ENCODE results near the gene ITGA11.

The ITGA11 gene

GRCh38 chr15:68466876-68467275 is 34.9 kb upstream of the ITGA11 start:
- no peak for TF ChIP-seq JUND (IDR thresholded peaks at IDR 0.05; ENCODE audit: low read depth)
- in situ Hi-C loops (cut with HindIII; ENCODE audit: low pct_unique_long_range_greater_than_20kb, low sequenced_read_pairs), result no loop called here
- DNase-seq (ENCODE audit: low read depth in 1 of 2, low spot score in 1 of 2), result no peak

- no peak for TF ChIP-seq JUND (IDR thresholded peaks at IDR 0.05; ENCODE audit: low read depth)
- DNase-seq (ENCODE audit: low read depth in 1 of 2, low spot score in 1 of 2), result no peak
- in situ Hi-C loops (cut with HindIII; ENCODE audit: low pct_unique_long_range_greater_than_20kb, low sequenced_read_pairs), result no loop called here
These were observed 34.0 kb upstream of the ITGA11 start for GRCh38 chr15:68465861-68466560.

GRCh38 chr15:68464448-68465090 is 32.6 kb upstream of the ITGA11 start:
- DNase-seq (ENCODE audit: low read depth in 1 of 2, low spot score in 1 of 2), result no peak
- in situ Hi-C loops (cut with HindIII; ENCODE audit: low pct_unique_long_range_greater_than_20kb, low sequenced_read_pairs), result no loop called here
- no peak for TF ChIP-seq JUND (IDR thresholded peaks at IDR 0.05; ENCODE audit: low read depth)

- TF ChIP-seq JUND (IDR thresholded peaks at IDR 0.05; ENCODE audit: low read depth), result no peak
- DNase-seq (ENCODE audit: low read depth in 1 of 2, low spot score in 1 of 2), result no peak
- in situ Hi-C loops (cut with HindIII; ENCODE audit: low pct_unique_long_range_greater_than_20kb, low sequenced_read_pairs), result no loop called here
These were observed 32.0 kb upstream of the ITGA11 start for GRCh38 chr15:68463996-68464395.

DNA sequence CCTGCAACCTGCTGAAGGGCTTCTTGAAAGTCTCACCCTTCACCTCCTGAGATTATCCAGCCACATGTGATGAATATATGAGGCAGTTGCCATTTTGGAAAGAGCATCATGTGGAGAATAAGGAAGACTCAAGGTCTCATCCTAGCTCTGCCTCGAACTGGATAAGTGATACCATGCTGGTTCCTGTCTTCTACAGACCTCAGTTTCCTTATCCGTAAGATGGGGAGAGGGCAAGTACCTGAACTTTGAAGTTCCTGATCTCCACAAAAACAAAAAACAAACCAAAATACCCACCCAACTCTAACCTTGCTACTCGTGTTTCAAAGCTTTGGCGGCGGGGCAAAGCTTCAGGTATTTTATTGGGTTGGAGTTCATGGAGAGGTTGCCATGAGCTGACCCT is 31.5 kb upstream of the ITGA11 start:
- in situ Hi-C loops (cut with HindIII; ENCODE audit: low pct_unique_long_range_greater_than_20kb, low sequenced_read_pairs), result no loop called here
- no peak for DNase-seq (ENCODE audit: low read depth in 1 of 2, low spot score in 1 of 2)
- TF ChIP-seq JUND (IDR thresholded peaks at IDR 0.05; ENCODE audit: low read depth), result no peak

DNA sequence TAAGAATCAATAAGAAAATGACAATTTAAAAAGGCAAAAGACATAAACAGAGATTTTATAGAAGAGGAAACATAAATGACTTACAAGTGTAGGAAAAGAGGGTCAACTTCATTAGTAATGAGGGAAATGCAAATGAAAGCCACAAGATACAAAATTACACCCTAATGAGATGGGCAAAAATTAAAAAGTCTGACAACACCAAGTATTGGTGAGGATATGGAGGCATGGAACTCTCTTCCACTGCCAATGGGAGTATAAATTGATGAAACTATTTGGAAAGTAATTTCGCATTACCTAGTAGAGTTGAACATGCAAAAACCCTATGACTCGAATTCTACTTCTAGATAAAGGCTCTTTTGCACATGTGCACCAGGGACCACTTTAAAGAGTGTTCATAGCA is 28.2 kb upstream of the ITGA11 start:
- DNase-seq (ENCODE audit: low read depth in 1 of 2, low spot score in 1 of 2), result no peak
- in situ Hi-C loops (cut with HindIII; ENCODE audit: low pct_unique_long_range_greater_than_20kb, low sequenced_read_pairs), result no loop called here
- no peak for TF ChIP-seq JUND (IDR thresholded peaks at IDR 0.05; ENCODE audit: low read depth)

- no peak for TF ChIP-seq JUND (IDR thresholded peaks at IDR 0.05; ENCODE audit: low read depth)
- no peak for DNase-seq (ENCODE audit: low read depth in 1 of 2, low spot score in 1 of 2)
- in situ Hi-C loops (cut with HindIII; ENCODE audit: low pct_unique_long_range_greater_than_20kb, low sequenced_read_pairs), result no loop called here
These were observed 18.2 kb upstream of the ITGA11 start for GRCh38 chr15:68450192-68450591.

GRCh38 chr15:68449389-68449788 is 17.4 kb upstream of the ITGA11 start:
- no peak for DNase-seq (ENCODE audit: low read depth in 1 of 2, low spot score in 1 of 2)
- no peak for TF ChIP-seq JUND (IDR thresholded peaks at IDR 0.05; ENCODE audit: low read depth)
- in situ Hi-C loops (cut with HindIII; ENCODE audit: low pct_unique_long_range_greater_than_20kb, low sequenced_read_pairs), result no loop called here

- no peak for DNase-seq (ENCODE audit: low read depth in 1 of 2, low spot score in 1 of 2)
- in situ Hi-C loops (cut with HindIII; ENCODE audit: low pct_unique_long_range_greater_than_20kb, low sequenced_read_pairs), result no loop called here
- TF ChIP-seq JUND (IDR thresholded peaks at IDR 0.05; ENCODE audit: low read depth), result no peak
These were observed 16.2 kb upstream of the ITGA11 start for GRCh38 chr15:68447976-68448755.

DNA sequence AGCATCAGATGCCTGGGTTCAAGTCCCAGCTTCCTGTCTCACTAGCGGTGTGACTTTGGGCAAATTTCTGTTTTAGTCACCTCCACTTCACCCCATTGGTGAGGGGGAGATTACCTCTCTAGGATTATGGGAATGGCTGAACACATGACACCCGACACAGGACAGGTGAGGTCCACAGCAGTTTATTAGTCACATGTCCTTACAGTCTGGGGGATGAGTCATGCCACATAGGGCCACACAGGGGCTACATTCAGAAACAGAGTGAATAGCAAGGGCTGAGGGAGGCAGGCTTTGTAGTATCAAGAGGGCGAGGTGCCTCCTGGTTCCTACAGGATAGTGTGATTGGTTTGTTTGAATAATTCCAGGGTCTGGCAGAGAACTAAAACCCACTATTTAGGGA is 15.2 kb upstream of the ITGA11 start:
- in situ Hi-C loops (cut with HindIII; ENCODE audit: low pct_unique_long_range_greater_than_20kb, low sequenced_read_pairs), result no loop called here
- no peak for TF ChIP-seq JUND (IDR thresholded peaks at IDR 0.05; ENCODE audit: low read depth)
- no peak for DNase-seq (ENCODE audit: low read depth in 1 of 2, low spot score in 1 of 2)

GRCh38 chr15:68445351-68445750 is 13.4 kb upstream of the ITGA11 start:
- in situ Hi-C loops (cut with HindIII; ENCODE audit: low pct_unique_long_range_greater_than_20kb, low sequenced_read_pairs), result no loop called here
- no peak for TF ChIP-seq JUND (IDR thresholded peaks at IDR 0.05; ENCODE audit: low read depth)
- DNase-seq (ENCODE audit: low read depth in 1 of 2, low spot score in 1 of 2), result no peak

GRCh38 chr15:68444336-68444735 is 12.4 kb upstream of the ITGA11 start:
- in situ Hi-C loops (cut with HindIII; ENCODE audit: low pct_unique_long_range_greater_than_20kb, low sequenced_read_pairs), result no loop called here
- DNase-seq (ENCODE audit: low read depth in 1 of 2, low spot score in 1 of 2), result no peak
- TF ChIP-seq JUND (IDR thresholded peaks at IDR 0.05; ENCODE audit: low read depth), result no peak

DNA sequence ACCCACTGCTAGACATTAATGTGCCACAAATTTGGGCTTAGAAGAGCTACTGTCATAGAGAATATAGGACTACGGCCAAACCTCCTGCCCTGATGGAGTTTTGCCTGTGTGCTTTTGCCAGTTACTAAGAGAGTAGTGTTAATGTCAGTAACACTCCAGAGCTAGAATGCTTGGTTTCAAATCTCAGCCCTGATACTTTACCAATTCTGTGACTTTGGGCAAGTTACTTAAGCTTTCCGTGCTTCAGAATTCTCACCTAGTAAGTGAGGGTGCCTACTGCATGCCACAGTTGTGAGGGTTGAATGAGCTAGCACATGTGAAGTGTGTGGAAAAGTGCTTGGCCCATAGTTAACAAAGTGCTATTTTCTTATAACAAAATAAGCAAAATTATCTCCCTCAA is 10.9 kb upstream of the ITGA11 start:
- DNase-seq (ENCODE audit: low read depth in 1 of 2, low spot score in 1 of 2), result no peak
- no peak for TF ChIP-seq JUND (IDR thresholded peaks at IDR 0.05; ENCODE audit: low read depth)
- in situ Hi-C loops (cut with HindIII; ENCODE audit: low pct_unique_long_range_greater_than_20kb, low sequenced_read_pairs), result no loop called here

Data from T47D (cell line).